Measurements from ENCODE around the gene MDK.

MDK gene

GRCh38 chr11:46387919-46388618, 6.6 kb downstream of the MDK start:
- TF ChIP-seq CTCF (conservative IDR thresholded peaks at IDR 0.05; ENCODE audit: control insufficient read depth, insufficient read depth, low read depth, low read length) = no peak
- H3K4me3 ChIP-seq (ENCODE audit: control insufficient read depth, low read depth, low read length) = no peak overlapping the region
- no peak for DNase-seq (ENCODE audit: low read depth)

- H3K4me3 ChIP-seq (ENCODE audit: control insufficient read depth, low read depth, low read length) = no peak overlapping the region
- DNase-seq (ENCODE audit: low read depth) = no peak
- TF ChIP-seq CTCF (conservative IDR thresholded peaks at IDR 0.05; ENCODE audit: control insufficient read depth, insufficient read depth, low read depth, low read length) = no peak
Observed at GRCh38 chr11:46388619-46389449, 7.4 kb downstream of the MDK start.

- DNase-seq (ENCODE audit: low read depth) = peak; percentile 50
- TF ChIP-seq CTCF (conservative IDR thresholded peaks at IDR 0.05; ENCODE audit: control insufficient read depth, insufficient read depth, low read depth, low read length) = peak; percentile 59
- peak overlapping the region; percentile 47 for H3K4me3 ChIP-seq (ENCODE audit: control insufficient read depth, low read depth, low read length)
Observed at GRCh38 chr11:46389450-46390330, 8.2 kb downstream of the MDK start.

- H3K4me3 ChIP-seq (ENCODE audit: control insufficient read depth, low read depth, low read length) = no peak overlapping the region
- no peak for DNase-seq (ENCODE audit: low read depth)
Observed at GRCh38 chr11:46390331-46391171, 9.1 kb downstream of the MDK start.

GRCh38 chr11:46391186-46391577, 9.7 kb downstream of the MDK start:
- H3K4me3 ChIP-seq (ENCODE audit: control insufficient read depth, low read depth, low read length) = no peak overlapping the region

More at GRCh38 chr11:46390331-46391171, 9.1 kb downstream of the MDK start:
- no peak for TF ChIP-seq CTCF (conservative IDR thresholded peaks at IDR 0.05; ENCODE audit: control insufficient read depth, insufficient read depth, low read depth, low read length)

More at GRCh38 chr11:46391186-46391577, 9.7 kb downstream of the MDK start:
- no peak for TF ChIP-seq CTCF (conservative IDR thresholded peaks at IDR 0.05; ENCODE audit: control insufficient read depth, insufficient read depth, low read depth, low read length)
- no peak for DNase-seq (ENCODE audit: low read depth)

Measured in fibroblast of mammary gland (primary cell).